COLO668 (cell line): Measurements from ENCODE around the gene NLRC3.
"Not testable (repeated sequence)": the region's sequence is repeated elsewhere in the genome, so short reads cannot be mapped to it uniquely, and the experiment has no call there.

Source experiments
- DNase-seq: peaks from one replicate; lab custom pipeline; 2025; ENCODE audit not compliant: unreplicated experiment; lab: John Stamatoyannopoulos, UW

Gene NLRC3

DNA sequence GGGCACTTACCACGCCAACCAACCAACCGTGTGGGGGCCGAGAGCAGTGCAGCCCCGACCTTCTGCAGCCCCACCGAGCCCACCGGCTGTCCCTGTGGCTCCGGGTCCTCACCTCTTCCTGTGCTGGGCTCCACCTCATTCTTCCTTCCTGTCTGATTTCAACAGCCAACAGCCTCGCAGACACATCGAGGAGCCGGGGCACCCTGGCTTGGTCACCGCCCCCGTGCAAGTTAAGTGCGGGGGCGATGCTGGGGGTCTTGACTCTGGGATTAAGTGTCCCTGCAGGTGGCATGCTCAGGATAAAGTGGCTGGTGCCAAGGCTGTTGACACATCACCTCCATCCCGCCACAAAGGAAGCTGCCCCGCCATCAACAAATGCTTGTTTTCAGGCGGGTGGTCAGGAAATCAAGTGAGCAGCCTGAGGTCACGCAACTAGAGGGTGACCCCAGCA lies at the start of gene NLRC3:
TSS of gene NLRC3 (minus strand) at position 102 of the 451 bp plus-strand sequence. CDS start 12,367 bp downstream, outside the sequence.
- no peak for DNase-seq

GRCh38 chr16:3625911-3626732 lies 48.9 kb upstream of the NLRC3 start:
- no peak for DNase-seq

DNA sequence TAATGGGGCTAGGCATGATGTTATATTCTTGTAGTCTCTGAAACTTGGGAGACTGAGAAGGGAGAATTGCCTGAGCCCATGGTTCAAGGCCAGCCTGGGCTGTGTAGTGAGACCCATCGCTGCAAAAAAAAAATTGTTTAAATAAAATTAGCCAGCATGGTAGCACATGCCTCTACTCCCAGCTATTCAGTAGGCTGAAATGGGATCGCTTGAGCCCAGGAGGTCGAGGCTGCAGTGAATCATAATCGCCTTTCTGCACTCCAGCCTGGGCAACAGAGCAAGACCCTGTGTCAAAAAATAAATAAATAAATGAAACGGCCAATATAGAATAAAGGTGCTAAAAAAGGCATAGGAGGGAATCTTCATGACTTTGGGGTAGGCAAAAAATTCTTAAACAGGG lies 48.1 kb upstream of the NLRC3 start:
- no peak for DNase-seq

- no peak for DNase-seq
These were observed 46.4 kb upstream of the NLRC3 start for GRCh38 chr16:3623642-3624041.

- no peak for DNase-seq
These were observed 41.6 kb upstream of the NLRC3 start for GRCh38 chr16:3618769-3619141.

DNA sequence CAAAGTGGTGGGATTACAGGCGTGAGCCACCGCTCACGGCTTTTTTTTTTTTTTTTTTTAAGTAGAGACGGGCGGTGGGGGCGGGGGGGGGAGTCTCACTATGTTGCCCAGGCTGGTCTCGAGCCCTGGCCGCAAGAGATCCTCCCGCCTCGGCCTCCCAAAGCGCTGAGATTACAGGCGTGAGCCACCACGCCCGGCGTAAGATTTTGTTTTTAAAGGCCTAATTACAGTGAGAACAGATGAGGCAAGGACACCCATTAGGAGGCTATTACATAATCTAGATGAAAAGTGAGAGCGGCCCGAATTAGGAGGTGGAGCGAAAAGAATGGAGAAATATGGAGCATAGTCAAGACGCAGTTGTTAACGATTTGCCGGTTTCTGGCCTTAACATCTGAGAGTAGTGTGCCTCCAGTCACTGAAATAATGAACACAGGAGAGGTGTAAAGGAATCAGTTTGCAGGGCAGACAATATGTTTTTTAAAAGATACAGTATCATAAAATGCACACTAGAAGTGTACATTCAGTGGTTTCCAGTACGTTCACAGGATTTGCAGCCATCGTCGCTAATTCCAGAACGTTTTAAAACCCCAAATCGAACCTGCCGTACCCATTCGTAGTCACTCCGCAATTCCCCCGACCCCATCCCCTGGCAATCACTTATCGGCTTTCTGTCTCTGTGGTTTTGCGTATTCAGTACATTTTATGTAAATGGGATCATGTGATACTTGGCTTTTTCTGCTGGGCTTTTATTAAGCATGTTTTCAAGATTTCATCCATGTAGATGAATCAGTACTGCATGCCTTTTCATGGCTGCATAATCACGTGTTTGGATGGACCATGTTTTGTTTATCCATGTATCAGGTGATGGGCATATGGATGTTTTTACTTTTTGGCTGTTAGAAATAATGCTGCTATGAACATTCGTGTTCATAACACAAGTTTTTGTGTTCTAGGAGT lies 35.6 kb upstream of the NLRC3 start:
- no peak for DNase-seq

GRCh38 chr16:3611146-3611975 lies 34.2 kb upstream of the NLRC3 start, which contains the start of gene SLX4:
Gene SLX4, minus strand, starts transcription at chr16:3611606. Its CDS starts 2,642 bp downstream, at chr16:3608964.
- DNase-seq, result peak; percentile 97

DNA sequence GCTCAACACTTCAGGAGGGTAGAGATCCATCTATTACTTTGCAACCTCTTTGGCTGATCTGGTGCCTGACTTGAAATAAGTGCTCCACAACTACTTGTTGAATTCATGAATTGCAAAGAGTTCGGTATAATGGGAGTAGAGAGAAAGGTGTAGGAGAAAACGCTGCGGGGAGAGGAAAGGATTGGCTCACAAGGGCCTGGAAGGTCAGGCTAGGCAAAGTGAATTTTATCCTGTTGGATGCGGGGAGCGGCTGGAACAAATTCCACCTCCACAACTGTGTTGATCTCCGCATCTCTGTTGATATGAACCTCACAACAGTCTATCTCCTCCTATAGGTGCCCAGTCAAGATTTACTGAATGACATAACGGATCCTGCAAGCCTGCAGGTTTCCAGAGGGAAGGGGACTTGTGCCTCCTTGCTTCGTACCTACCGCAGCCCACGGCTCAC lies 33.5 kb upstream of the NLRC3 start:
- DNase-seq, result no peak

DNA sequence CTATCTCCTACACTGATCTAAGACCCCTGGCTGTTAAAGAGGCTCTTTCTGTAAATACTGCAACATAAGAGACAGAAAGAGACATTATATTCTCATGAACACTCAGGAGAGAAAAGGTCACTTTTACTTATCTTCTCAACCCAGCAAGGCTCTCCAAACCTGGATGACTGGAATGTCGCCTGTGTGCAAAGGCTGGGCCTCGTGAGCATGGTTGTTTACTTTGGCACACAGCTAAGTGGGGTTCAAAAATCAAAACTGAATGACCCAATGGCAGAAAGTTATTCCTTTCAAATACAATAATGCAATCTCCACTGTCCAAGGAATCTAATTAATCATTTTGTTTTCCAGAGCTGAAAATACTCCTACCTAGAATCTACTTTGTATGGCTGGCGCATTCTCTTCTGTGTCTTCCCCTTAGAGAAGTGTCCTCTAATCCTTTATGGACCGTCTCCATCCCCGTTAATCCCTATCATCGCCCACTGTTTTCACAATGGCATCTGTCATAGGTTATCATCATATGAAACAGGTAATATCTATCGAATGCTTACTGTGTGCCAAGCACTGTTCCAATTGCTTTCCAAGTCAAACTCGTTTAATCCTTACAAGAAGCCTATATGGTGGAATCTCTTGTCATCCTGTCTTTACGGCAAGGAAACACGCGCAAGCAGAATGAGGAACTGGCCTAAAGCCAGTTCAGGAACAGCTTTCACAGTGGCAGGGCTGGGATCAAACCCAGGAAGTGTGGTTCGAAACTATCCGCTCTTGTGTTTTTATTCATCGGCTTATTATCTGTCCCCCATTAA lies 32.9 kb upstream of the NLRC3 start:
- no peak for DNase-seq

GRCh38 chr16:3608976-3609375 lies 31.8 kb upstream of the NLRC3 start:
- not testable (repeated sequence) for DNase-seq

DNA sequence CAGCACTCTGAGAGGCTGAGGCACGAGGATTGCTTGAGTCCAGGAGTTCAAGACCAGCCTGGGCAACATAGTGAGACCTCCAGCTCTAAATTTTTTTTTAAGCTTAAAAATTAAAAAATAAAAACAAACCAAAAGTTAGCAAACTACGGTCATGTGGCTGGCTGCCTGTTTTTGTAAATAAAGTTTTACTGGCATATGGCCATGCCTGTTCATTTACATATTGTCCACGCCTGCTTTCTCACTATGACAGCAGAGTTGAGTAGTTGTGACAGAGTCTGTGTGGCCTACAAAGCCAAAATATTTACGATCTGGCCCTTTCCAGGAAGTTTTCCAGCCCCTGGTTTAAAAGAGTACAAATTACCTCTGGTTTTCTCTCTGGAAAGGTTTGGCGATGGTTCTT lies 30.9 kb upstream of the NLRC3 start:
- no peak for DNase-seq

- DNase-seq, result no peak
These were observed 30.4 kb upstream of the NLRC3 start for GRCh38 chr16:3607634-3608033.

DNA sequence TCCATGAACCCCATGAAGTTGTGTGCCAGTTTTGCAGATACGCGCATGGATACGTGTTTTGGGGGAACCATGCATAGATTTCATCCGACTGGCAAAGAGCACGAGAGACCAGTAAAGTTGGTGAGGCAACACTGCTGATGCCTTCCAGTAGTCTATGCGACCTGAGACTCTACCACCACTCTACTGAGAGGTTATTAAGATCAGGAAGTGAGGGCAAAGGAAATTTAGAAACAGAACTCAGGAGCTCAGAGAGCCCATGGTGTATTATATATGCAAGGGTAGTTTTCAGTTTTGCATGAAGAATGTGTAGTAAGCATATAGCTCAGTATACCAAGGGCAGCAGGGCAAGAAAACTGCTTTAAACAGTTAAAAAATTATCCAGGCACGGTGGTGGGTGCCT lies 30.0 kb upstream of the NLRC3 start:
- no peak for DNase-seq

DNA sequence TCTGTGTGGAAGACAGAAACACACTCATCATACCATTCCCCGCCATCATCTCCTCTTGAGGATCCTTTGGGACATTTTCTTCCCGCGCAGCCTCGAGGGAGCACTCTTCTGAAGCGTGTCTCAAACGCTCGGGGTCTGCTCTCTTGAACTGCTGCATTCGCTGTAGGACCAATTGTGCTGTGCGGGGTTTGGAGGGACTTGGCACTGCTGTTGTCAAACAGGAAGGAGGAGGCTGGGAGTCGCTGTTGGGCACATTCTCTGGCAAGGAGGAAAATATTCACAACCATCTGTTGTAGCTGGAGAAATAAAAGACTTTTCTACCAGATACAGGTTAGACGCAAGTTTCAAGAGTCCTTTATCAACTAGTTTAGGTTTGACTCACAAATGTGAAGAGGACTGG lies 29.2 kb upstream of the NLRC3 start:
- DNase-seq, result no peak

DNA sequence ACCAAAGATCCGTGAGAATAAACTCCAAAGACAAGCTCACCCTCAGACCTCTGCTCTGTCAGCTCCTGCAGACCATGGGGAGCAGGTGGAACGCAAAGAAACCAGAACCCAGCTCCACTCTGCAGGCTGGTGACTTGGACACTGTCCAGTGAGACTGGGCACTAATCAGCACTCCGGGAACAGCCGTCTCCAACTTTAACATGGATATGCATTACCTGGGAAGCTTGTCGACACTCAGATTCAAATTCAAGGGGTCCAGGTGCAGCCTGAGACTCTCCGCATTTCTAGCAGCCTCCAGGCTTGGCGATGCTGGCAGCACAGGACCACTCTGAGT lies 25.1 kb upstream of the NLRC3 start:
- no peak for DNase-seq

DNA sequence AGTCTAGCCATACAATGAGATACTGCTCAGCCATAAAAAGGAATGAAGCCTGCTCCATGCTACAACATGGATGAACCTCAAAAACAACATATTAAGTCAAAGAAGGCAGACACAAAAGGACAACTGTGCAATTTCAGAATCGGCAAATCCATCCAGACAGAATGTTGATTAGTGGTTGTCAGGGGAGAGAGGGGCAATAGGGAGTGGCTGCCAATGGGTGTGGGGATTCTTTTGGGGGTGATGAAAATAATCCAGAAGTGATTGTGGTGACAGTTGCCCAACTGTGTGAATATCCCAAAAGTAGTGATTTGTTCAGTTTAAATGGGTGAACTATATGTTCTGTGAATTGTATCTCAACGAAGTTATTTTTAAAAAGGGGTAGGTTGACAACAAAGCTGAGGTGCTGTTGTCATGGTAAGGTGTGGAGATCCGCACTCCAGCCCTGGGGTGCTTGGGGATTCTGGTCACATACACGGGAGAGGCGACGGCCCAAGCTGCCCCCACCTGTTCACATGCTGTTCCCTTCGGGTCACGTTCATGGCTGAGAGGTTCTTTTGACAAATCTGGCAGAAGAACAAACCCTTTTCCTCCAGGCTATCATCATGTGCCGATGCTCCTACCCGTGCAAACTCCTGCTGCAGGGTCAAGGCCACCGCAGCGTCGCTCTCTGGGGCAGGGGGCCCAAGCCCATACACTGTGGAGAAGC lies 24.6 kb upstream of the NLRC3 start:
- no peak for DNase-seq

DNA sequence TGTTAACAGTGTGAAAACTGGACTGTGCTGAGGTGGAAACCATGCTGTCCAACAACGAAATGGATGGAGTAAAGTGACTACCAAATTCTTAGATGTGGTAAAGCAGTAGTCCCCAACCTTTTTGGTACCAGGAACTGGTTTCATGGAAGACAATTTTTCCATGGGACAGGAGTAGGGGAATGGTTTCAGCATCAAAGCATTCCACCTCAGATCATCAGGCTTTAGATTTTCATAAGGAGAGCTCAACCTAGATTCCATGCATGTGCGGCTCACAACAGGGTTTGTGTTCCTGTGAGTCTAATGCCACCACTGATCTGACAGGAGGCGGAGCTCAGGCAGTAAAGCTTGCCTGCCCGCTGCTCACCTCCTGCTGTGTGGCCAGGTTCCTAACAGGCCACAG lies 22.7 kb upstream of the NLRC3 start:
- DNase-seq, result no peak

DNA sequence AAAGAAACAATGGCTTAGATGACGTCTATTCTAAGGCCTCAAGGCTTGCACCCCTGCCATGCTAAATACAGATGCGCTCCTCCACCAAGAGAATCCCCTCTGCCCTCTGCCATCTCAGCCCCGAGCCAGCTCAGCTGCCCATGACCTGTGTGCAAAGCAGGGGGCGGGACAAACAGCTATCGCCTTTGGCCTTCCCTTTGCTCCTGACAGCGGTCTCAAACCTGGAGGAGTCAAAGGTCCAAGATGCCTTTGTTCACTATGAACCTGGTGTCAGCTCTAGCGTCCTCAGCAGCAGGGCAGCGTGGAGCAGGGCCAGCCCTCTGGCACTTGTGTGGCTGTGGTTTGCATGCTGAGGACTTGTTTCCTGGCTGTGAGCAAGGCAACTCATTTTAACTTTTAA lies 21.9 kb upstream of the NLRC3 start:
- DNase-seq, result no peak

DNA sequence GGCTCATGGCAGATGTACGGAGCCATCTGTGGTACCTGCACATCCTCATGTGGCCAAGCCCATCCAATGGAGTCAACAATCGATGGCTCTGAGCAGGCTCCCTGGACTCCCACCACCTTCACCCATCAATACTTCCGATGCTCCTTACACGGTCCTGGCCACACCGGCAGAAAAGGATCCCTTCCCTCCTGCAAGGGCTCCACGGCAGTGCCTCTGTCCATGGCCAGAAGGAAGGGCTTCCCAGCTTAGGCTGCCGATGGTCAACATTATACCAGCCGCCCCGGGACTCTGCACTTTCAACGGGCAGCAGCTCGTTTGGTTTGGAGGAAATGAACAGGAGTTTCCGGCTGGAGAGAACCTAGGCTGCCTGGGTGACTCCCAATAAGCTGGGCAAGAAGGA lies 21.0 kb upstream of the NLRC3 start:
- DNase-seq, result no peak

DNA sequence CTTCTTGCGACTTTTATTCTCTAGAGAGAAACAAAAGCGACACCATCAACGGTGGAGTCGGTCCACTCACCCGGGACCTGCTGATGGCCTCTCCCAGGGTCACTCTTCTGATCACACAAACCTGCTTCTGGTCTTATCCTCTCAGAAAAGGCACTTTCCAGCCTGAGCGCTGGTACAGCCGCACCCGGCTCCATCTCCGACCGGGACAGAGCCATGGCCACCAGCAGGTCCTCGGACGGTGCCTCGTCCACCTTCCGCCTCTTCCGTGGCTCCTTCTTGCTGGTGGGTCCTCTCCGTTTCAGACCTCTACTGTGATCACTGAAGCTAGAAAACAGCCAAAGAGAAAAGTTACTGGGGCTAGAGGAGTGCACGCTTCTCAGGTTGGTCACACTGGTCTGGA lies 20.5 kb upstream of the NLRC3 start:
- no peak for DNase-seq
